ENCODE data around the gene NUP85.
"Not testable (repeated sequence)": the region's sequence is repeated elsewhere in the genome, so short reads cannot be mapped to it uniquely, and the experiment has no call there.

The NUP85 gene

DNA sequence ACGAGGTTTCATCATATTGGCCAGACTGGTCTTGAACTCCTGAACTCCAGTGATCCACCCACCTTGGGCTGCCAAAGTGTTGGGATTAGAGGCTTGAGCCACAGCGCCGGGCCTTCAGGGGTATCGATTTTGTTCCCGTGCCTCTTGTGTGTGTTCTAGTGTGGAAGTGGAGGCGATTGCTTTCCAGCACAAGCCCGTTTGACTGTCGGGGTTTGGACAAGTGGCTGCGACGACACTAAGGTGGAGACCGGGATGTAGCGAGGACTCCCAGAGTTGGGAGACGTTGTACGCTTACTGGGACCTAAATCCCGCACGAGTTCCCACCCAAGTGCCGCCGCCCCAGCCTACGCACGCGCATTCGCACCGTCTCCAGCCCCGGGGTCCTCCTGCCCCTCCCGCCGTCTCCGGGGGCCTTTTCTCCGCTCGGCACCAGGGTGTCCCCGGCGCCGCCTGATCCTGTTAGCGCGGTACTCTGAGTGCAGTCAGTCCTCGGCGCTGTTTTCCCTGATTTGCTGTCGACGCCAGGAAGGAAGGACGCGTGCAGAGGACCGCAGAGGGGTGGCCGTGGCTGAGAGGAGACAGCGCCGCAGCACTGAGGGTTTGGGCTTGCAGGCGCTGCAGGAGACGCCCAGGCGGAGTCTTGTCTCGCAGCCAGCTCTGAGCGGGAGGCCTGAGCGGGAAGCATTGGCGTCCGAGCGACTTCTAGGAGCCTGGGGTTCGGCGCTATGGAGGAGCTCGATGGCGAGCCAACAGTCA is at the start of gene NUP85:
Gene NUP85 (plus strand): TSS at position 643 of the 756 bp plus-strand sequence. CDS start 83 bp downstream, at position 726.
- peak; percentile 95 to 97 for DNase-seq

DNA sequence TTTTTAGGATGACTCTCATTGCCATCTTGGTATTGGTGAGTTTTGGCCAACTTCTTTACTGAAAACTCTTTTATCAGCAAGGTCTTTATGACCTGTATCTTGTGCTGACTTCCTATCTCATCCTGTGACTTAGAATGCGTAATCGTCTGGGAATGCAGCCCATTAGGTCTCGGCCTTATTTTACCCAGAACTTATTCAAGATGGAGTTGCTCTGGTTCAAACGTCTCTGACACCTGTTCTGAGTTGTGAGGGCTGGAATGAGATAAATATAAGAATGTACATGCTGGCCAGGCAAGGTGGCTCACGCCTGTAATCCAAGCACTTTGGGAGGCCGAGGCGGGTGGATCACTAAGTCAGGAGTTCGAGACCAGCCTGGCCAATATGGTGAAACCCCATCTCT is 47.0 kb upstream of the NUP85 start:
- not testable (repeated sequence) for DNase-seq

- no peak for DNase-seq
These were observed 46.1 kb upstream of the NUP85 start for GRCh38 chr17:75159196-75160031.

DNA sequence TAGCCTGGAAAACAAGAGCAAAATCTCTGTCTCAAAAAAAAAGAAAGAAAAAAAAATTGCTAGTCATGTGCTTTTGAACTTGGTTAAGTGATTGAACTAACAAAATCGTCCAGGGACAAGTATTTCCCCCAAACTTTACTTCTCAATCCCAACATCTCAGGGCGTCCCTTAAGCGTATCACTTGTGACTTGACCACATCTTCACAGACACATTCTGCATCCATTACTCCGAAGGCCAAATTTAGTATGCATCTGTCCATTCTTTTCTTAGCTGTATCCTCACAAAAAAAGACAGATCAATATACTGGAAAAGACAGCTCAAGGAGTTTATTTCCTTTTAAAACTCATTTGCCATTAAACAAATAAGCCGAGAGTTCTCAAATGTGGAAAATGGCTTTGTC is 45.3 kb upstream of the NUP85 start:
- DNase-seq, result no peak

- DNase-seq, result no peak
These were observed 42.4 kb upstream of the NUP85 start for GRCh38 chr17:75163074-75163473.

GRCh38 chr17:75164606-75165005 is 40.9 kb upstream of the NUP85 start:
- DNase-seq, result not testable (repeated sequence)

GRCh38 chr17:75168998-75169397 is 36.5 kb upstream of the NUP85 start:
- DNase-seq, result no peak

DNA sequence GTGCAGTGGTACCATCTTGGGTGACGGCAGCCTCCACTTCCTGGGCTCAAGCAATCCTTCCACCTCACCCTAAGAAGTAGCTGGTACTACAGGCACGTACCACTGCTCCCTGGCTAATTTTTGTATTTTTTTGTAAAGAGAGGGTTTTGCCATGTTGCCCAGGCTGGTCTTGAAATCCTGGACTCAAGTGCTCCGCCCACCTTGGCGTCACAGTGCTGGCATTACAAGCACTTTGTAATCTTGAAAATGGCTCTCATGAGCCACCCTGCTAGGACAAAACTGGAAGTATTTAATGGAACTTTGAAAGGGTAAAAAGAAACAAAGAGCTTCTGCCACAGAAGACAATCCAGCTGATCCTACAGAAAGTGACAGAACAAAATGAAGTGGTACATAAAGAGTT is 32.0 kb upstream of the NUP85 start:
- no peak for DNase-seq

- DNase-seq, result no peak
These were observed 30.5 kb upstream of the NUP85 start for GRCh38 chr17:75174996-75175395.

- DNase-seq, result no peak
These were observed 28.9 kb upstream of the NUP85 start for GRCh38 chr17:75176625-75177024.

- no peak for DNase-seq
These were observed 27.0 kb upstream of the NUP85 start for GRCh38 chr17:75178453-75178852.

GRCh38 chr17:75181110-75181509 is 24.4 kb upstream of the NUP85 start:
- no peak for DNase-seq

GRCh38 chr17:75181608-75182318 is 23.7 kb upstream of the NUP85 start:
- DNase-seq, result no peak

- DNase-seq, result no peak
These were observed 23.2 kb upstream of the NUP85 start for GRCh38 chr17:75182319-75182568.

DNA sequence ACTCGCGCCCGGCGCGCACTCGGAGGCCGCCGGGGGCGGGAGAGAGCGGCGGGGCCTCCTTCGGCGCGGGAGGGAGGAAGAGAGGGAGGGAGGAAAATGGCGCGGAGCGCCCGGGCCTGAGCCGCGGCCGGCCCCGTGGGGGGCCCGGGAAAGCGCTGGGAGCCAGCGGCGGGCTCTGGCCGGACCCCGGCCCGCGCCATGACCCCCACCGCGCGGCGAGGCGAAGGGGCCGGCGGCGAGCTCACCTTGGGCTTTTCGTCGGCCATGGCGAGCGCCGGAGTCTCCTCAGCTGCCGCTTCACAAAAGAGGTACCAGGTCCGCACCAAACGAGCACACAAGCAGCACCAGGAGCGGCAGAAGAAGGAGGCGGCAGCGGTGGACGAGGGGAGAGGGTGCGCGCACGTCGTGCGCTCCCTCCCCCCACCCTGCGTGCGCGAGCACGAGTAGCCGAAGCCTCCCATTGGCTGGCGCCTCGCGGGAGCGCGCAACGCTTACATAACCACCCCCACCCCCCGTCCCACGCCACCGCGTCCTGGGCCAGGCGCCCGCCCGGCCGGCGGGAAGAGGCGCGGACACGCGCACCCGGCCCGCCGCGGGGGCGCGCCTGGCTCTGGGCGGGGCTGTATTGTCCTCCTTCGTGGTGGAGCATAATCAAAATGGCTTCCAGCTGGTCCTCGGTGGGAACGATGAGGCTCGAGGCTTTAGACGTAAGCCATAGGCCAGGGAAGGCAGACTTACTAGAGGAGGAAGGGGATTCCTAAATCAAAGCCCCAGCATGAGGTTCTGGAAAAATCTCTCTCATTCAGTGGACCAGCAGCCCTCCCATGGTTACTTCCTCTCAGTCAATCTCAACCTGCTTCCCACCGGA is 22.7 kb upstream of the NUP85 start, which contains the start of gene SUMO2:
Gene SUMO2 (minus strand): TSS at position 391 of the 868 bp plus-strand sequence. CDS start 125 bp downstream, at position 266.
- DNase-seq, result peak; percentile 93 to 98

DNA sequence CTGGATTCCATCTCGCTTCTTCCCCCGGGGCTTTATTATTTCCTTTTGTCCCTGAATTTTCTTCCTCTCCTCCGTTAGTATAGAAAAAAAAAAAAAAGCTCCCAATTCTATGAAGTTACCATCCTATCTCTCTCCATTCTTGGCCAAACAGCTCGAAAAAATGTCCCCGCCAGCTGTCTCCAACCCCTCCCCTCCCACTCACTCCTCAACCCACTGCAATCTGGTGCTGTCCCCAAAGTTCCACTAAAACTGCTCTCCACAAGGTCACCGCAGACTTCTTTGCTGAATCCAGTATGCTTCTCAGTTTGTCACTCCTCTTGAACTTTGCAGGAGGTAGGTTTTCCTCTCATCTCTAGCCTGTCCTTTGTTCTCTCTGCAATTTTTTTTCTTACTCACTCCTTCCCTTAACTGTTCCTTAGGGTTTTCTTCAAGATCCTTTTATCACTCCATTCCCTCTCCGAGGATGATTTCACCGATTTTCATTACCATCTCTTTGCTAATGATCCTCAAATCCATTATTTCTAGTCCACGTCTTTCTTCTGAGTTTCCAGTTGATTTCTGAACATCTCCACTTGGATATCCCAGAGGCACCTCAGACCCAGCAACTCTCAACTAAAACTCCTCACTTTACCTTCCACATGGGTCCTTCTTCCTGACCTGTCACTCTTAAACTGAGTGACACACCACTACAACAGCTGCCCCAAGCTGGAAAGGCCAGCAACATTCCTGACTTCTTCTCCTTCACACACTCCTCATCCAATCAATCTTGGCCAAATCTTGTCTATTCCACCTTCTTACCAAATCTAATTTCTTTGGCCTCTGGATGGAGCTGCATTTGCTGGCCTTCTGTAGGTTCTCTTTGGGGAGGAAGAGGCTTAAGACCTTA is 21.2 kb upstream of the NUP85 start:
- DNase-seq, result no peak

- DNase-seq, result no peak
These were observed 16.9 kb upstream of the NUP85 start for GRCh38 chr17:75188614-75189013.

GRCh38 chr17:75191584-75191983 is 13.9 kb upstream of the NUP85 start:
- no peak for DNase-seq

DNA sequence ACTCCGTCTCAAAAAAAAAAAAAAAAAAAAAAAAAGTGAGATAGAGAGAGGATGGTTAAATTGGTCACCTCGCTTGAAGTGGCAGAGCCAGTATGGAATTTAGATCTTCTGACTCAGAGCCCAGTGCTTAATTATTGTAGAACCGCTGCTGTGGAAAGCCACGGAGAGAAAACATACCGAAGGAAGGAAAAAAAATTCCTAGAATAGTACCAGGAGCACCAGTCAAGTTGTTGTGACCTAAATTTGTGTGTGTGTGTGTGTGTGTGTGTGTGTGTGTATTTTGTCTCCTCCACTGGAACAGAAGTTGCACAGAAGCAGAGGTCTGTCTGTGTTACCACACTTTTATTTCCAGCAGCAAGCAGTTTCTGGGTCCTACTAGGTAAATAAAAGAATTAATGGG is 10.6 kb upstream of the NUP85 start:
- DNase-seq, result no peak

DNA sequence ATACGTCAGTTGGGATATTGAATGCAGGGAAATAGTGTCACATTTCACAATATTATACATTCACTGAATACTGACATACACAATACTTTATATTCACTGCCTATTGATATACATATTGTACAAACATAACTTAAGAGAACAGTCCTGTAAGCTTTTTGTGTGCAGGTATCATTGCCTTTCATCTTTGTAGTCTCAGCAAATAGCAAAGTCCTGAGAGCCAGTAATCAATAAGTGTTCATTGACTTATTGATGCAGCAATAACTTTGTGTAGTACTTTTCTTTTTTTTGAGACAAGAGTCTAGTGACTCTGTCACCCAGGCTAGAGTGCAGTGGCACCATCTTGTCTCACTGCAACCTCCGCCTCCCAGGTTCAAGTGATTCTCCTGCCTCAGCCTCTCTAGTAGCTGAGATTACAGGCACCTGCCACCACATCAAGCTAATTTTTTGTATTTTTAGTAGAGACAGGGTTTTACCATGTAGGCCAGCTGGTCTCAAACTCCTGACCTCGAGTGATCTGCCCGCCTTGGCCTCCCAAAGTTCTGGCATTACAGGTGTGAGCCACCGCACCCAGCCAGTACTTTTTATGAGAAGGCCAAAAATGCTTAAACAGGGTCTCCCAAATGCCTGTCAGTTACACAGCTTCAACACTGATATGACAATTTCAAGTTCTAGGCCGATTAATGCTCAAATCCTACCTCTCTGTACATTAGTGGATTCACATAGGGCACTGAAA is 5.4 kb upstream of the NUP85 start:
- no peak for DNase-seq

- DNase-seq, result no peak
These were observed 299 bp downstream of the NUP85 start for GRCh38 chr17:75205793-75206163.
